Measurements from ENCODE around the gene SDC4.

SDC4 gene

GRCh38 chr20:45346851-45347250, 1.4 kb downstream of the SDC4 start:
- TF ChIP-seq CTCF (IDR thresholded peaks at IDR 0.05; ENCODE audit: borderline replicate concordance, insufficient read depth, low read depth, low read length) = no peak

DNA sequence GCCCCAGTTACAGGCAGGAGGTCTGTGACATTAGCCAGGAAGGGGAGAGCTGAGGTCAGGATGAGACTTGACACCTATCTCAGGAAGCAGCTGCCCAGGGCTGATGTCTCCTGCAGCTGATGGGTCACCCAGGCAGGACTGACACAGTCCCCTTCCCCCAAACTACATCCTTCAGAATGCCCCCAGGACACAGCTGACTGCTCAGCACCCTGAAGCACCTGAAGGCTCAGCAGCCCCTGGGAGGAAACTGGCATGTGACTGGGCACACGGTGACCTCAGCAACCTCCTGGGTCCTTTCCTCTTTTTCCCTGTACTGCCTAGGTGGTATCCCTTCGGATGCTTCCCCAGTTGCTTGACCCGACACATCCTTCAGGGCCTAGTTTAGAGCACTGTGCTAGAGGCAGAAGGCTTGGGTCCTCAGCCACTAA, 1.9 kb downstream of the SDC4 start:
- no peak for TF ChIP-seq CTCF (IDR thresholded peaks at IDR 0.05; ENCODE audit: borderline replicate concordance, insufficient read depth, low read depth, low read length)
- H3K4me3 ChIP-seq (ENCODE audit: low read depth, low read length) = no peak overlapping the region

More at GRCh38 chr20:45346851-45347250, 1.4 kb downstream of the SDC4 start:
- H3K4me3 ChIP-seq (ENCODE audit: low read depth, low read length) = no peak overlapping the region

DNA sequence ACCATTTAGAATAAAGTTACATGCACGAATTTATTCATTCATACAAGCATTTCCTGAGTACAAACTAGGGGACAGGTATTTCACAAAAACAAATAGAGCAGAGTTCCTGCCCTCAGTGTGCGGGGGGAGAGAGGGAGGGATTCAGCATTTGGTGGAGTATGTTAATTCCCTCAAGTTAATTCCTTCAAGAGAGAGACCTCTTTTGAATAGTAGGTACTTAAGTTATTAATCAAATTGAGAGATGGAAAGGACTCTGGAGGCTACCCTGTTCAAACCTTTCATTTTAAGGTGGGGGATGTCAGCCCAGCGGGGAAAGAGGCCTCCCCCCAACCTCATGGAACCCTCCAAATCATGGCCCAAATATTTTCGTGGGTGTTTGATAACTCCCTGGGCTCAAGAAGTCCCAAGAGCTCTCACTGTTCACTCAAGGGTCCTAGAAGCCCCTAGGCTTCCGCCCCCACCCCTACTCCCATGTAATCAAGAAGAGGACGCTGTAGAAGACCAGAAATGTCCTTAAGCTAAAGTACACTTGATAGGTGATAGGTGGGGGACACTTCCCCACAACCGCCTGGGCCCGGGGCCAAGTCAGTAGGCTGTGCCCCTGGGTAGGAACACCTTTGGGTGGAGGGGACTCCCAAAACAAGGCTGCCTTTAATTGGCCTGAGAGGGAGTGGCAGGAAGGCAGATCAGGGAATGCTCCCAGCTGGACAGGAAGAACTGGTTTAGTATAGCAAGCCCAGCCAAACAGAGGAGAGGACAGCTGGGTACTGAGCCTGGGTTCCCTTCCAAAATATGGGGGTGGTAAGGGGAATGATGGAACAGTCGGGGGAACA, 2.9 kb downstream of the SDC4 start:
- no peak for TF ChIP-seq CTCF (IDR thresholded peaks at IDR 0.05; ENCODE audit: borderline replicate concordance, insufficient read depth, low read depth, low read length)
- H3K4me3 ChIP-seq (ENCODE audit: low read depth, low read length) = no peak overlapping the region

DNA sequence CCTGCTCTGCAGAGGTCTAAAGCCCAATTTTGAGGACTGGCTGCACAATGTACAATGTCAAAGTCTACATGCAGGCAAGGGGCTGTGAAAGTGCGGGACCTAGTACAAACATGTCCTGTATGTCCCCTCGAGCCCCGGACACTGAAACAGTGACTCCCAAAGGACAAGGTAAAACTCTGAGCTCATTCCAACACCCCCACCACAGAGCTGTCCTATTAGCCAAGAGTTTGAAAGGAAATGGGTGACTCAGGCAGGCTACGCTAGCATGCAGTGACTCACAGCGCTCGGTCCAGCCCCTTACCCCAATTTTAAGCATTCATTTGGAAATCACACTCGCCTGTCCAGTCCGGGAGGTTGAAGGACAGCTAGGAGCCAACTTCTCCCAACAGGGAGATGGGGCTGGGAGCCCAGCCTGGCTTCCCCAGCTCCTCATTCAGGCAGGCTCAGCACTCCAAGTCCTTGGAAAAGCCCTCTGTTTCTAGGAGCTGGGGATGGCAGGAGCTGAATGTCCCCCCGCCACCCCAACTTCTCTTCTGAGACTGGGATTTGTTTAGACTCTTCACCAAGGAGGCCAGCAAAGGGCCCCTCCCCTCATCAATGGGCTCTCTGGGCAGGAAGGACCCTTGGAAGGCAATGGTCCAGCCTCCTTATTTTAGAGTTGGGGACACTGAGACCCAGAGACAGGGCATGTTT, 3.9 kb downstream of the SDC4 start:
- no peak for TF ChIP-seq CTCF (IDR thresholded peaks at IDR 0.05; ENCODE audit: borderline replicate concordance, insufficient read depth, low read depth, low read length)
- H3K4me3 ChIP-seq (ENCODE audit: low read depth, low read length) = no peak overlapping the region

- no peak overlapping the region for H3K4me3 ChIP-seq (ENCODE audit: low read depth, low read length)
Measured at GRCh38 chr20:45343532-45344167, 4.6 kb downstream of the SDC4 start.

GRCh38 chr20:45342855-45343531, 5.2 kb downstream of the SDC4 start:
- H3K4me3 ChIP-seq (ENCODE audit: low read depth, low read length) = no peak overlapping the region
- no peak for TF ChIP-seq CTCF (IDR thresholded peaks at IDR 0.05; ENCODE audit: borderline replicate concordance, insufficient read depth, low read depth, low read length)

More at GRCh38 chr20:45343532-45344167, 4.6 kb downstream of the SDC4 start:
- no peak for TF ChIP-seq CTCF (IDR thresholded peaks at IDR 0.05; ENCODE audit: borderline replicate concordance, insufficient read depth, low read depth, low read length)

All from GM12875 (cell line).